ENCODE data around the gene ZNF804A.

GRCh38 chr2:184581391-184581790 lies 16.9 kb upstream of the ZNF804A start:
- TF ChIP-seq CTCF (IDR thresholded peaks at IDR 0.05; ENCODE audit: low read depth, low read length, poor library complexity, severe bottlenecking) (no peak), EZH2phosphoT487 (IDR thresholded peaks at IDR 0.05; ENCODE audit: borderline replicate concordance, low read length) (no peak)
